ENCODE measurements around the gene TCF12. TPM values are rescaled to one million over a fixed set of nuclear protein-coding genes. Genes with fewer than 3 reads are reported as not detected.

TCF12 gene
- total and polyA plus RNA-seq, 2 of the 8 experiments (the other 6 are each of a cell fraction or from before 2014, with no cell fraction given): 85.8 to 101 TPM

GRCh38 chr15:56948000-56948763 lies 29.7 kb downstream of the TCF12 start:
- 94% methylated on average over 6 of the region's 6 CpGs; no CpG with 5 or more reads in 1 of the 2 experiments for WGBS, 2 experiments (ENCODE audit: extremely low coverage in 1 of 2, insufficient coverage in 1 of 2, insufficient read length in 1 of 2, insufficient replicate concordance in 2 of 2, low coverage in 1 of 2, low lambda C conversion rate in 2 of 2, missing lambda C conversion rate in 1 of 2)
- no peak overlapping the region for H2BK5ac ChIP-seq (ENCODE audit: low read depth, low read length)
- H3K4me1 ChIP-seq (replicated peaks in 1 of 4; ENCODE audit: control insufficient read depth in 3 of 4, insufficient read depth in 4 of 4, low read length in 3 of 4): no peaks in the 10 kb centered on the region; a peak in 1 of 7 replicates
- no peak overlapping the region for H2BK120ac ChIP-seq (replicated peaks; ENCODE audit: low read depth, low read length)
- no peak overlapping the region for H3K14ac ChIP-seq (ENCODE audit: insufficient read length)
- no peak overlapping the region for H2BK15ac ChIP-seq (ENCODE audit: low read length)
- H4K20me1 ChIP-seq (replicated peaks in 1 of 2; ENCODE audit: control insufficient read depth in 1 of 2, insufficient read depth in 2 of 2, low read length in 2 of 2): peaks cover 3 to 6% of the 10 kb centered on the region in 2 experiments
- H2AK5ac ChIP-seq (ENCODE audit: low read depth, low read length): no peak overlapping the region
- H3K4me3 ChIP-seq (ENCODE audit: extremely low read depth in 1 of 4, insufficient read depth in 2 of 4, low read depth in 3 of 4, low read length in 4 of 4): no peak overlapping the region
- H3K27ac ChIP-seq (ENCODE audit: low read depth, low read length): no peak overlapping the region
- H3K23me2 ChIP-seq (ENCODE audit: low read depth, low read length): no peaks in the 10 kb centered on the region
- no peak overlapping the region for H2AFZ ChIP-seq (ENCODE audit: low read length)
- no peak overlapping the region for H3K4me2 ChIP-seq (ENCODE audit: insufficient read depth in 1 of 2, low read depth in 2 of 2, low read length in 2 of 2)
- H3K9ac ChIP-seq (replicated peaks in 1 of 4; ENCODE audit: extremely low read depth in 1 of 4, low read depth in 3 of 4, low read length in 3 of 4): no peak overlapping the region
- no peak overlapping the region for H3K23ac ChIP-seq (ENCODE audit: insufficient read length)
- H2BK20ac ChIP-seq (ENCODE audit: low read length): no peak overlapping the region
- TF ChIP-seq SP2 (IDR thresholded peaks at IDR 0.05; ENCODE audit: low read length) (no peak), CBX5 (IDR thresholded peaks at IDR 0.05; ENCODE audit: low read depth, low read length) (no peak), RXRA (IDR thresholded peaks at IDR 0.05; ENCODE audit: insufficient read depth, low read depth, low read length) (no peak), SIX5 (IDR thresholded peaks at IDR 0.05; ENCODE audit: low read depth, low read length) (no peak), EP300 (IDR thresholded peaks at IDR 0.05; ENCODE audit: borderline replicate concordance in 1 of 2, low read depth in 2 of 2, low read length in 2 of 2) (no peak), KDM1A (IDR thresholded peaks at IDR 0.05; ENCODE audit: borderline replicate concordance, low read length) (0 out of 2 replicates have a peak, but pooled peaks have one; percentile 39), MAX (IDR thresholded peaks at IDR 0.05) (no peak), CBX8 (IDR thresholded peaks at IDR 0.05; ENCODE audit: borderline replicate concordance, low read depth, low read length) (no peak)
- ChIA-PET CTCF (ENCODE audit: partially characterized antibody) (interaction anchor here (0.6 to 1.4 kb wide), 2 partner anchors 18 to 212 kb away, joined by 3 to 4 read pairs; no protein-coding TSS in a partner anchor), POLR2A (ENCODE audit: partially characterized antibody) (no interaction called here)
- no peak overlapping the region for H4K8ac ChIP-seq (ENCODE audit: extremely low read depth, insufficient read depth, low read length)
- no peak overlapping the region for H3K56ac ChIP-seq (replicated peaks; ENCODE audit: insufficient read length, low read depth, low read length)
- no peaks in the 10 kb centered on the region for H3K79me1 ChIP-seq (ENCODE audit: low read depth, low read length)
- no peaks in the 10 kb centered on the region for H3K9me3 ChIP-seq (ENCODE audit: insufficient read depth in 2 of 2, low read depth in 1 of 2, low read length in 1 of 2)
- no peak for FAIRE-seq
- H2BK12ac ChIP-seq (ENCODE audit: low read depth, low read length): no peak overlapping the region
- no peaks in the 10 kb centered on the region for H3K27me3 ChIP-seq (replicated peaks in 1 of 4; ENCODE audit: control insufficient read depth in 3 of 4, extremely low read depth in 1 of 4, insufficient read depth in 3 of 4, low read length in 3 of 4)
- peaks cover 0 to 100% of the 10 kb centered on the region in 2 experiments; a peak in 3 of 4 replicates for H3K79me2 ChIP-seq (ENCODE audit: control insufficient read depth in 1 of 2, insufficient read depth in 2 of 2, low read length in 2 of 2)
- H3K18ac ChIP-seq (ENCODE audit: extremely low read depth, low read length): no peak overlapping the region
- H3K4ac ChIP-seq (replicated peaks; ENCODE audit: insufficient read length, low read depth, low read length): no peak overlapping the region
- H4K5ac ChIP-seq (ENCODE audit: insufficient read length, low read depth, low read length): no peak overlapping the region
- H4K91ac ChIP-seq (replicated peaks; ENCODE audit: insufficient read length, low read length): no peak overlapping the region
- peaks cover 0 to 5% (median 0%) of the 10 kb centered on the region in 4 experiments; a peak in 1 of 8 replicates for H3K36me3 ChIP-seq (ENCODE audit: control insufficient read depth in 2 of 4, insufficient read depth in 4 of 4, low read length in 3 of 4)
- no peak for DNase-seq (ENCODE audit: low read depth in 1 of 2, low spot score in 2 of 2)
